Activated naive CD4-positive, alpha-beta T cell treated with anti-CD3 and anti-CD28 coated beads for 36 hours (primary cell): ENCODE data around the gene TAX1BP1. TPM values are rescaled to one million over a fixed set of nuclear protein-coding genes. Genes with fewer than 3 reads are reported as not detected.

ENCODE experiments used
- CTCF ChIA-PET: fragments of 350-600 bp; sonication (Branson Sonifier 250); formaldehyde crosslinking; loops from one replicate; lab custom pipeline; 2021; ENCODE audit warnings: antibody characterized with exemption; lab: Charles Lee
- DNase-seq: peaks from one replicate; pipeline ENCODE4 v3.0.0-alpha.2; 2020
- H3K27ac Mint-ChIP-seq: one replicate; pipeline ENCODE4 v1.8.0; 2021; ENCODE audit warnings: mild to moderate bottlenecking, mixed read lengths
- H3K27me3 Mint-ChIP-seq: one replicate; pipeline ENCODE4 v1.8.0; 2021; ENCODE audit warnings: low read depth, mixed read lengths
- H3K36me3 Mint-ChIP-seq: one replicate; pipeline ENCODE4 v1.8.0; 2021; ENCODE audit warnings: low read depth, mixed read lengths
- H3K4me1 Mint-ChIP-seq: one replicate; pipeline ENCODE4 v1.8.0; 2021; ENCODE audit warnings: low read depth, mixed read lengths
- H3K4me3 Mint-ChIP-seq: one replicate; pipeline ENCODE4 v1.8.0; 2021; ENCODE audit warnings: mild to moderate bottlenecking, moderate library complexity, mixed read lengths
- H3K9me3 Mint-ChIP-seq: one replicate; pipeline ENCODE4 v1.8.0; 2021; ENCODE audit warnings: mixed read lengths
- intact Hi-C: fragments of 100-400 bp; cut with micrococcal nuclease; formaldehyde crosslinking; loops from one replicate; pipeline ENCODE4 v1.15.1; 2023
- total RNA-seq, 2 experiments: library from RNA; stranded (reverse); gene quantifications; one replicate each; pipeline ENCODE4 v1.2.3, GENCODE V29; 2021

TAX1BP1 gene
- total RNA-seq, 2 experiments from 2014 or later = 84.1 to 87.9 TPM

- CTCF ChIA-PET = interaction anchor here (0.6 kb wide), 1 partner anchor 164 kb away, joined by 3 read pairs; no protein-coding TSS in a partner anchor
- DNase-seq = no peak
- Mint-ChIP-seq H3K9me3 (no peaks in the 10 kb centered on the region), H3K27ac (peak overlapping the region; percentile 28), H3K4me1 (peaks cover 22% of the 10 kb centered on the region), H3K36me3 (peaks cover 19% of the 10 kb centered on the region), H3K4me3 (no peak overlapping the region), H3K27me3 (no peaks in the 10 kb centered on the region)
- intact Hi-C loops = no loop called here
These were observed 24.1 kb downstream of the TAX1BP1 start for GRCh38 chr7:27763983-27764508.

GRCh38 chr7:27765841-27766240 is 25.9 kb downstream of the TAX1BP1 start:
- peaks cover 22% of the 10 kb centered on the region for H3K4me1 Mint-ChIP-seq

GRCh38 chr7:27767374-27767773 is 27.4 kb downstream of the TAX1BP1 start:
- Mint-ChIP-seq H3K9me3 (no peaks in the 10 kb centered on the region), H3K4me3 (no peak overlapping the region), H3K27ac (no peak overlapping the region), H3K36me3 (peaks cover 17% of the 10 kb centered on the region), H3K27me3 (no peaks in the 10 kb centered on the region), H3K4me1 (peaks cover 16% of the 10 kb centered on the region)
- intact Hi-C loops = no loop called here
- CTCF ChIA-PET = no interaction called here
- no peak for DNase-seq

More at GRCh38 chr7:27765841-27766240, 25.9 kb downstream of the TAX1BP1 start:
- Mint-ChIP-seq H3K27me3 (no peaks in the 10 kb centered on the region), H3K27ac (no peak overlapping the region), H3K9me3 (no peaks in the 10 kb centered on the region), H3K4me3 (no peak overlapping the region), H3K36me3 (peaks cover 19% of the 10 kb centered on the region)
- DNase-seq = no peak
- CTCF ChIA-PET = interaction anchor here (1.7 to 2.1 kb wide), 2 partner anchors 9 to 21 kb away, joined by 6 to 9 read pairs; no protein-coding TSS in a partner anchor
- intact Hi-C loops = no loop called here

- H3K27me3 Mint-ChIP-seq = no peaks in the 10 kb centered on the region
- no peak for DNase-seq
- intact Hi-C loops = no loop called here
- peaks cover 16% of the 10 kb centered on the region for H3K36me3 Mint-ChIP-seq
- H3K27ac Mint-ChIP-seq = no peak overlapping the region
- no peak overlapping the region for H3K4me3 Mint-ChIP-seq
- CTCF ChIA-PET = interaction anchor here (0.6 kb wide), 1 partner anchor 28 kb away, joined by 3 read pairs; no protein-coding TSS in a partner anchor
- peaks cover 17% of the 10 kb centered on the region for H3K4me1 Mint-ChIP-seq
- H3K9me3 Mint-ChIP-seq = no peaks in the 10 kb centered on the region
These were observed 31.1 kb downstream of the TAX1BP1 start for GRCh38 chr7:27771111-27771510.

GRCh38 chr7:27774717-27775328 is 34.9 kb downstream of the TAX1BP1 start:
- Mint-ChIP-seq H3K4me1 (peaks cover 21% of the 10 kb centered on the region), H3K27ac (no peak overlapping the region), H3K4me3 (no peak overlapping the region), H3K36me3 (peaks cover 16% of the 10 kb centered on the region), H3K27me3 (no peaks in the 10 kb centered on the region), H3K9me3 (no peaks in the 10 kb centered on the region)
- CTCF ChIA-PET = interaction anchor here (0.6 to 2.6 kb wide), 9 partner anchors 9 to 198 kb away, joined by 3 to 14 read pairs (median 5); partner anchors contain the start of gene HIBADH
- DNase-seq = no peak
- intact Hi-C loops = loop anchor here (2.0 kb wide), 2 partner anchors 112 to 578 kb away; partner anchors contain the start of gene HIBADH

- H3K4me1 Mint-ChIP-seq = peaks cover 23% of the 10 kb centered on the region
- H3K27me3 Mint-ChIP-seq = no peaks in the 10 kb centered on the region
- intact Hi-C loops = loop anchor here (2.0 kb wide), 2 partner anchors 113 to 579 kb away; partner anchors contain the start of gene HIBADH
- no peak overlapping the region for H3K27ac Mint-ChIP-seq
- CTCF ChIA-PET = interaction anchor here (1.0 to 2.6 kb wide), 4 partner anchors 9 to 31 kb away, joined by 4 to 9 read pairs (median 6); no protein-coding TSS in a partner anchor
- peaks cover 12% of the 10 kb centered on the region for H3K36me3 Mint-ChIP-seq
- H3K9me3 Mint-ChIP-seq = no peaks in the 10 kb centered on the region
- no peak overlapping the region for H3K4me3 Mint-ChIP-seq
- DNase-seq = no peak
These were observed 35.8 kb downstream of the TAX1BP1 start for GRCh38 chr7:27775782-27776181.

GRCh38 chr7:27777662-27778061 is 37.7 kb downstream of the TAX1BP1 start:
- CTCF ChIA-PET = interaction anchor here (1.3 kb wide), 1 partner anchor 33 kb away, joined by 3 read pairs; no protein-coding TSS in a partner anchor
- intact Hi-C loops = no loop called here
- Mint-ChIP-seq H3K4me3 (no peak overlapping the region), H3K27me3 (no peaks in the 10 kb centered on the region), H3K36me3 (peaks cover 6% of the 10 kb centered on the region), H3K9me3 (no peaks in the 10 kb centered on the region), H3K4me1 (peaks cover 28% of the 10 kb centered on the region), H3K27ac (no peak overlapping the region)
- DNase-seq = no peak

GRCh38 chr7:27779873-27780272 is 39.9 kb downstream of the TAX1BP1 start:
- Mint-ChIP-seq H3K27ac (no peak overlapping the region), H3K36me3 (peaks cover 6% of the 10 kb centered on the region), H3K9me3 (no peaks in the 10 kb centered on the region), H3K27me3 (no peaks in the 10 kb centered on the region), H3K4me3 (no peak overlapping the region), H3K4me1 (peaks cover 39% of the 10 kb centered on the region)
- CTCF ChIA-PET = interaction anchor here (0.9 kb wide), 1 partner anchor 35 kb away, joined by 3 read pairs; no protein-coding TSS in a partner anchor
- no peak for DNase-seq
- intact Hi-C loops = no loop called here

- DNase-seq = no peak
- Mint-ChIP-seq H3K4me1 (peaks cover 35% of the 10 kb centered on the region), H3K27me3 (no peaks in the 10 kb centered on the region), H3K9me3 (no peaks in the 10 kb centered on the region), H3K4me3 (no peak overlapping the region), H3K36me3 (peaks cover 7% of the 10 kb centered on the region), H3K27ac (no peak overlapping the region)
- intact Hi-C loops = no loop called here
- CTCF ChIA-PET = no interaction called here
These were observed 41.2 kb downstream of the TAX1BP1 start for GRCh38 chr7:27781188-27781587.

GRCh38 chr7:27782849-27783248 is 42.9 kb downstream of the TAX1BP1 start:
- intact Hi-C loops = loop anchor here (1.0 to 2.0 kb wide), 6 partner anchors 43 to 369 kb away; partner anchors contain the start of gene TAX1BP1
- H3K36me3 Mint-ChIP-seq = peaks cover 14% of the 10 kb centered on the region
- H3K4me3 Mint-ChIP-seq = no peak overlapping the region
- DNase-seq = no peak
- CTCF ChIA-PET = interaction anchor here (0.6 to 1.9 kb wide), 5 partner anchors 18 to 596 kb away, joined by 3 to 5 read pairs (median 3); no protein-coding TSS in a partner anchor
- no peak overlapping the region for H3K27ac Mint-ChIP-seq
- peaks cover 36% of the 10 kb centered on the region for H3K4me1 Mint-ChIP-seq
- H3K9me3 Mint-ChIP-seq = no peaks in the 10 kb centered on the region
- H3K27me3 Mint-ChIP-seq = no peaks in the 10 kb centered on the region

- Mint-ChIP-seq H3K4me1 (peaks cover 37% of the 10 kb centered on the region), H3K27me3 (no peaks in the 10 kb centered on the region), H3K9me3 (no peaks in the 10 kb centered on the region), H3K36me3 (peaks cover 15% of the 10 kb centered on the region), H3K27ac (no peak overlapping the region), H3K4me3 (no peak overlapping the region)
- intact Hi-C loops = loop anchor here (2.0 kb wide), 2 partner anchors 96 to 588 kb away; no protein-coding TSS in a partner anchor
- CTCF ChIA-PET = interaction anchor here (0.6 to 1.7 kb wide), 17 partner anchors 10 to 590 kb away, joined by 3 to 8 read pairs (median 4); no protein-coding TSS in a partner anchor
- peak; percentile 26 for DNase-seq
These were observed 44.6 kb downstream of the TAX1BP1 start for GRCh38 chr7:27784399-27785053.

- DNase-seq = no peak
- intact Hi-C loops = no loop called here
- Mint-ChIP-seq H3K27ac (no peak overlapping the region), H3K27me3 (no peaks in the 10 kb centered on the region), H3K4me1 (peaks cover 19% of the 10 kb centered on the region), H3K36me3 (peaks cover 25% of the 10 kb centered on the region), H3K9me3 (no peaks in the 10 kb centered on the region), H3K4me3 (no peak overlapping the region)
- CTCF ChIA-PET = interaction anchor here (1.2 kb wide), 1 partner anchor 232 kb away, joined by 3 read pairs; no protein-coding TSS in a partner anchor
These were observed 48.5 kb downstream of the TAX1BP1 start for GRCh38 chr7:27788437-27788836.
